OCI-LY7 (cell line): ENCODE measurements around the gene GMDS. TPM values are rescaled to one million over a fixed set of nuclear protein-coding genes. Genes with fewer than 3 reads are reported as not detected.

ENCODE experiments used
- Bru-seq: library from RNA; stranded (reverse); fragments of 400-500 nt; gene quantifications from one replicate; lab custom pipeline; 2021; lab: Mats Ljungman, UMichigan
- BruChase-seq, 2 experiments: library from RNA; stranded (reverse); fragments of 400-500 nt; gene quantifications; one replicate each; lab custom pipeline; 2021; lab: Mats Ljungman, UMichigan
- BruUV-seq: library from RNA; stranded (reverse); fragments of 400-500 nt; replicated peaks from 2 replicates; lab custom pipeline; 2021; lab: Mats Ljungman, UMichigan
- CTCF ChIA-PET: fragments of 300-600 bp; sonication (Branson Sonifier 250); formaldehyde crosslinking; loops from one replicate; lab custom pipeline; 2022; ENCODE audit warnings: antibody characterized with exemption; ENCODE audit not compliant: unreplicated experiment; lab: Charles Lee
- POLR2A ChIA-PET: fragments of 300-600 bp; sonication (Branson Sonifier 250); formaldehyde crosslinking; loops from one replicate; lab custom pipeline; 2022; ENCODE audit warnings: antibody characterized with exemption; lab: Charles Lee
- DNase-seq: peaks from one replicate; pipeline ENCODE4 v3.0.0-alpha.2; 2015; ENCODE audit warnings: low spot score
- H2AFZ ChIP-seq: fragments of 200-600 bp; sonication (generic), shearing (Covaris generic); 2 replicates; pipeline ENCODE4 v1.6.1; 2014; ENCODE audit warnings: mild to moderate bottlenecking, antibody characterized with exemption, low read length, moderate library complexity
- H3K27ac ChIP-seq: fragments of 200-600 bp; sonication (generic); 2 replicates; pipeline ENCODE4 v1.5.1; 2014; ENCODE audit warnings: mixed run types, low read depth, mild to moderate bottlenecking, moderate library complexity, low read length, inconsistent platforms; ENCODE audit not compliant: poor library complexity, severe bottlenecking
- H3K36me3 ChIP-seq: fragments of 200-600 bp; sonication (generic); 2 replicates; pipeline ENCODE4 v1.6.1; 2014; ENCODE audit warnings: mild to moderate bottlenecking, antibody characterized with exemption, low read length, moderate library complexity, mixed read lengths; ENCODE audit not compliant: insufficient read depth
- H3K4me1 ChIP-seq: fragments of 200-600 bp; sonication (generic); 2 replicates; pipeline ENCODE4 v1.5.1; 2014; ENCODE audit warnings: mild to moderate bottlenecking, low read length; ENCODE audit not compliant: insufficient read depth, poor library complexity, severe bottlenecking
- H3K4me2 ChIP-seq: fragments of 200-600 bp; sonication (generic); 2 replicates; pipeline ENCODE4 v1.6.1; 2014; ENCODE audit warnings: mild to moderate bottlenecking, low read length
- H3K4me3 ChIP-seq: fragments of 200-600 bp; sonication (generic); 2 replicates; pipeline ENCODE4 v1.5.1; 2014; ENCODE audit warnings: mild to moderate bottlenecking, low read depth, low read length; ENCODE audit not compliant: poor library complexity, severe bottlenecking
- H3K79me2 ChIP-seq: fragments of 200-600 bp; sonication (generic); 2 replicates; pipeline ENCODE4 v1.6.1; 2016; ENCODE audit warnings: low read depth, mild to moderate bottlenecking, low read length, moderate library complexity, mixed read lengths; ENCODE audit not compliant: insufficient read depth
- H3K9me2 ChIP-seq: fragments of 200-600 bp; sonication (generic); 2 replicates; pipeline ENCODE4 v1.6.1; 2016; ENCODE audit warnings: mild to moderate bottlenecking, low read length, mixed read lengths; ENCODE audit not compliant: insufficient read depth
- H3K9me3 ChIP-seq: fragments of 200-600 bp; sonication (generic); 2 replicates; pipeline ENCODE4 v1.6.1; 2014; ENCODE audit warnings: mild to moderate bottlenecking, mixed run types, low read length, mixed read lengths
- H4K20me1 ChIP-seq: fragments of 200-600 bp; sonication (generic); 2 replicates; pipeline ENCODE4 v1.6.1; 2014; ENCODE audit warnings: mild to moderate bottlenecking, antibody characterized with exemption, low read length, moderate library complexity, mixed read lengths; ENCODE audit not compliant: insufficient read depth
- CTCF ChIP-seq: fragments of 200-600 bp; sonication (generic); conservative IDR thresholded peaks from 2 replicates; pipeline ENCODE4 v1.5.1; 2014; ENCODE audit warnings: mild to moderate bottlenecking, antibody characterized with exemption, low read length, moderate library complexity, mixed read lengths
- EZH2phosphoT487 ChIP-seq: fragments of 200-600 bp; sonication (generic); IDR thresholded peaks from 2 replicates; pipeline ENCODE4 v1.6.1; 2018; ENCODE audit warnings: low read depth, borderline replicate concordance, mild to moderate bottlenecking, mixed run types, antibody characterized with exemption, low read length, moderate library complexity, mixed read lengths
- intact Hi-C: fragments of 100-400 bp; cut with micrococcal nuclease; formaldehyde crosslinking; loops from one replicate; pipeline ENCODE4 v1.10.0; 2022; ENCODE audit not compliant: unreplicated experiment
- long read RNA-seq: library from polyadenylated mRNA; stranded (forward); transcript quantifications from one replicate; pipeline ENCODE4 v2.0.0, GENCODE V29; 2022
- total RNA-seq, 2 experiments: library from RNA; depleted of rRNA in 1 of 2; stranded (reverse); fragments of >200 nt in 1 of 2; shearing (Covaris generic) in 1 of 2; gene quantifications; 2 replicates each; pipeline ENCODE4 v1.2.3, GENCODE V29; 2014 to 2022

Gene GMDS
- total RNA-seq (2014; rRNA removed; shearing (Covaris generic)): 9.9 and 17.2 TPM in 2 replicates
- 26.8 and 34.9 TPM in 2 replicates for total RNA-seq (2022)
- percentile 66 among the genes with signal in this experiment for Bru-seq, nascent RNA
- BruChase-seq, experiment 1, labeled RNA remaining after a 6-hour chase: percentile 61 among the genes with signal in this experiment
- percentile 62 among the genes with signal in this experiment for BruChase-seq, experiment 2, labeled RNA remaining after a 2-hour chase
- long read RNA-seq, transcript GMDS-202 (11 exons, 1,752 nt): major isoform, 37 of 50 reads
- long read RNA-seq, partial matches to known transcripts: 3 of 50 reads
- long read RNA-seq, other reads (novel, unspliced or antisense): 10 of 50 reads

- DNase-seq: peak; percentile 92
- Histone ChIP-seq H2AFZ (peak within 1 kb of the TSS; percentile 97), H4K20me1 (no peaks in the 10 kb centered on the region), H3K36me3 (no peaks in the 10 kb centered on the region), H3K9me2 (no peaks in the 10 kb centered on the region), H3K9me3 (no peaks in the 10 kb centered on the region), H3K27ac (peak within 1 kb of the TSS; percentile 17), H3K4me2 (peak within 1 kb of the TSS; percentile 100), H3K4me3 (peak within 1 kb of the TSS; percentile 95), H3K79me2 (peaks cover 11% of the 10 kb centered on the region; the same call in 1 of the 2 replicates), H3K4me1 (peaks cover 23% of the 10 kb centered on the region)
- TF ChIP-seq EZH2phosphoT487 (no peak), CTCF (no peak)
- CTCF ChIA-PET: no interaction called here
- intact Hi-C loops: no loop called here
- no TSS peak for BruUV-seq
- POLR2A ChIA-PET: interaction anchor here (0.9 kb wide), 1 partner anchor 9 kb away, joined by 3 read pairs; no protein-coding TSS in a partner anchor
Observed at GRCh38 chr6:2245103-2245876, at the start of gene GMDS. TSS of gene GMDS (minus strand) at chr6:2245605.

- TF ChIP-seq CTCF: no peak
- no peak for TF ChIP-seq EZH2phosphoT487
- Histone ChIP-seq H4K20me1 (no peaks in the 10 kb centered on the region), H3K79me2 (no peaks in the 10 kb centered on the region), H3K36me3 (no peaks in the 10 kb centered on the region), H3K9me2 (no peaks in the 10 kb centered on the region), H3K4me2 (no peak overlapping the region), H3K9me3 (peaks cover 7% of the 10 kb centered on the region), H3K27ac (no peak overlapping the region), H2AFZ (no peak overlapping the region), H3K4me1 (no peaks in the 10 kb centered on the region), H3K4me3 (no peak overlapping the region)
- CTCF ChIA-PET: no interaction called here
- BruUV-seq: no TSS peak
- intact Hi-C loops: no loop called here
- POLR2A ChIA-PET: no interaction called here
- DNase-seq: no peak
Observed at GRCh38 chr6:2285510-2285909, 40.1 kb upstream of the GMDS start.
